ENCODE results near the gene ADGRL1. TPM values are rescaled to one million over a fixed set of nuclear protein-coding genes. Genes with fewer than 3 reads are reported as not detected.
"Not testable (repeated sequence)": the region's sequence is repeated elsewhere in the genome, so short reads cannot be mapped to it uniquely, and the experiment has no call there.

Gene ADGRL1
- total and polyA plus RNA-seq, 9 of the 15 experiments (the other 6 are each of a cell fraction or from before 2014, with no cell fraction given): 0.14 to 37.0 (median 8.6) TPM

DNA sequence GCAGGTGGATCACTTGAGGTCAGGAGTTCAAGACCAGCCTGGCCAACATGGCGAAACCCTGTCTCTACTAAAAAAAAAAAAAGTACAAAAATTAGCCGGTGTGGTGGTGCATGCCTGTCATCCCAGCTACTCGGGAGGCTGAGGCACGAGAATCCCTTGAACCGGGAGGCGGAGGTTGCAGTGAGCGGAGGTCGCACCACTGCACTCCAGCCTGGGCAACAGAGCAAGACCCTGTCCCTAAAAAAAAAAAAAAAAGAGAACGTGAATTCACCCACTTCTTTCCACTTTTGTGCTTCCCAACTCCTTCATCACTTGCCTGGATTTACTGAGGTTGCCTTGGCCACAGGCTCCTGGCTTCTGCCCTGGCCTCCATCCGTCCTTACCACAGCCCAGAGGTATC lies 44.3 kb upstream of the ADGRL1 start:
- DNase-seq (ENCODE audit: extremely low read depth in 1 of 4, low spot score in 3 of 4); H4K20me1 ChIP-seq (replicated peaks; ENCODE audit: control insufficient read depth, insufficient read depth, low read length); H3K9me3 ChIP-seq (replicated peaks; ENCODE audit: control insufficient read depth, insufficient read depth, low read depth, low read length); H3K9me1 ChIP-seq (ENCODE audit: control insufficient read depth, insufficient read depth, low read length); H2AFZ ChIP-seq (ENCODE audit: low read depth, low read length); BruUV-seq (replicated peaks); FAIRE-seq; ATAC-seq; H3K27ac ChIP-seq (ENCODE audit: extremely low read depth, low read depth, low read length); intact Hi-C loops (cut with micrococcal nuclease); in situ Hi-C loops (cut with MboI); H3K9ac ChIP-seq (ENCODE audit: insufficient read depth in 1 of 2, low read depth in 2 of 2, low read length in 2 of 2); H3K4me3 ChIP-seq; H3K4me2 ChIP-seq (ENCODE audit: insufficient read depth, low read length); POLR2A ChIA-PET; CTCF ChIA-PET (ENCODE audit: low intra/inter-chr PET ratio); H3K27me3 ChIP-seq (ENCODE audit: control insufficient read depth in 2 of 2, insufficient read depth in 2 of 2, low read length in 2 of 2); H3K79me2 ChIP-seq (ENCODE audit: control insufficient read depth, insufficient read depth, low read length); H3K36me3 ChIP-seq (ENCODE audit: control insufficient read depth, insufficient read depth, low read length): not testable (repeated sequence)
- 13% methylated on average over 4 of the region's 10 CpGs for WGBS (ENCODE audit: insufficient coverage, low coverage, missing lambda C conversion rate)
- TF ChIP-seq ZNF121 (CRISPR knock-in tag; conservative IDR thresholded peaks at IDR 0.05): peak; percentile 78
- peaks cover 0 to 18% of the 10 kb centered on the region in 2 experiments; a peak in 2 of 5 replicates for H3K4me1 ChIP-seq (replicated peaks in 1 of 2; ENCODE audit: control insufficient read depth in 2 of 2, insufficient read depth in 2 of 2, low read length in 2 of 2)

- intact Hi-C loops (cut with micrococcal nuclease); H3K4me2 ChIP-seq (ENCODE audit: insufficient read depth, low read length): not testable (repeated sequence)
Observed at GRCh38 chr19:14249891-14250290, 43.9 kb upstream of the ADGRL1 start.

More at GRCh38 chr19:14249891-14250290, 43.9 kb upstream of the ADGRL1 start:
- WGBS (ENCODE audit: insufficient coverage, low coverage, missing lambda C conversion rate): 0% methylated on average over 1 of the region's 2 CpGs
- H3K4me3 ChIP-seq; POLR2A ChIA-PET; FAIRE-seq; DNase-seq (ENCODE audit: extremely low read depth in 1 of 4, low spot score in 3 of 4); H3K79me2 ChIP-seq (ENCODE audit: control insufficient read depth, insufficient read depth, low read length); H3K36me3 ChIP-seq (ENCODE audit: control insufficient read depth, insufficient read depth, low read length); H3K9me1 ChIP-seq (ENCODE audit: control insufficient read depth, insufficient read depth, low read length); H3K9ac ChIP-seq (ENCODE audit: insufficient read depth in 1 of 2, low read depth in 2 of 2, low read length in 2 of 2); H2AFZ ChIP-seq (ENCODE audit: low read depth, low read length); H4K20me1 ChIP-seq (replicated peaks; ENCODE audit: control insufficient read depth, insufficient read depth, low read length); H3K27me3 ChIP-seq (ENCODE audit: control insufficient read depth in 2 of 2, insufficient read depth in 2 of 2, low read length in 2 of 2); BruUV-seq (replicated peaks); in situ Hi-C loops (cut with MboI); H3K27ac ChIP-seq (ENCODE audit: extremely low read depth, low read depth, low read length); H3K9me3 ChIP-seq (replicated peaks; ENCODE audit: control insufficient read depth, insufficient read depth, low read depth, low read length); ATAC-seq: not testable (repeated sequence)
- CTCF ChIA-PET (ENCODE audit: low intra/inter-chr PET ratio): interaction anchor here (0.6 kb wide), 1 partner anchor 184 kb away, joined by 3 read pairs; no protein-coding TSS in a partner anchor
- H3K4me1 ChIP-seq (replicated peaks in 1 of 2; ENCODE audit: control insufficient read depth in 2 of 2, insufficient read depth in 2 of 2, low read length in 2 of 2): peaks cover 0 to 18% of the 10 kb centered on the region in 2 experiments; a peak in 2 of 5 replicates
- TF ChIP-seq ZFP36 (IDR thresholded peaks at IDR 0.05; ENCODE audit: low read depth, low read length, partially characterized antibody) (peak; percentile 28), BCOR (IDR thresholded peaks at IDR 0.05) (peak; percentile 63), RBM25 (IDR thresholded peaks at IDR 0.05; ENCODE audit: low read depth, low read length, severe bottlenecking) (peak; percentile 81), KDM1A (IDR thresholded peaks at IDR 0.05) (peak in 1 of 2 experiments; percentile 29; a peak in 2 of 4 replicates)
